ENCODE data around the gene CCBE1.
"Not testable (repeated sequence)": the region's sequence is repeated elsewhere in the genome, so short reads cannot be mapped to it uniquely, and the experiment has no call there.

Gene CCBE1

GRCh38 chr18:59714096-59714495 lies 16.9 kb upstream of the CCBE1 start:
- not testable (repeated sequence) for DNase-seq

GRCh38 chr18:59712311-59712710 lies 15.1 kb upstream of the CCBE1 start:
- DNase-seq = no peak

GRCh38 chr18:59708988-59709387 lies 11.8 kb upstream of the CCBE1 start:
- DNase-seq = no peak

GRCh38 chr18:59707306-59707705 lies 10.1 kb upstream of the CCBE1 start:
- DNase-seq = no peak

GRCh38 chr18:59706499-59706898 lies 9.3 kb upstream of the CCBE1 start:
- no peak for DNase-seq

GRCh38 chr18:59705145-59705544 lies 7.9 kb upstream of the CCBE1 start:
- no peak for DNase-seq

GRCh38 chr18:59704146-59704545 lies 6.9 kb upstream of the CCBE1 start:
- DNase-seq = no peak

GRCh38 chr18:59701272-59701671 lies 4.0 kb upstream of the CCBE1 start:
- no peak for DNase-seq

GRCh38 chr18:59700535-59700967 lies 3.3 kb upstream of the CCBE1 start:
- no peak for DNase-seq

- no peak for DNase-seq
These were observed 2.7 kb upstream of the CCBE1 start for GRCh38 chr18:59699750-59700534.

GRCh38 chr18:59699061-59699460 lies 1.8 kb upstream of the CCBE1 start:
- DNase-seq = no peak

GRCh38 chr18:59696311-59697235 lies 650 bp downstream of the CCBE1 start:
- DNase-seq = no peak

GRCh38 chr18:59695551-59695950 lies 1.7 kb downstream of the CCBE1 start:
- no peak for DNase-seq

GRCh38 chr18:59694824-59695223 lies 2.4 kb downstream of the CCBE1 start:
- DNase-seq = no peak

GRCh38 chr18:59691996-59692395 lies 5.2 kb downstream of the CCBE1 start:
- DNase-seq = no peak

- no peak for DNase-seq
These were observed 6.2 kb downstream of the CCBE1 start for GRCh38 chr18:59690996-59691395.

GRCh38 chr18:59690186-59690982 lies 6.8 kb downstream of the CCBE1 start:
- no peak for DNase-seq

- no peak for DNase-seq
These were observed 7.5 kb downstream of the CCBE1 start for GRCh38 chr18:59689756-59690155.

- no peak for DNase-seq
These were observed 11.0 kb downstream of the CCBE1 start for GRCh38 chr18:59686260-59686659.

GRCh38 chr18:59685501-59685900 lies 11.7 kb downstream of the CCBE1 start:
- DNase-seq = no peak

GRCh38 chr18:59684777-59685176 lies 12.4 kb downstream of the CCBE1 start:
- no peak for DNase-seq

- no peak for DNase-seq
These were observed 15.7 kb downstream of the CCBE1 start for GRCh38 chr18:59681521-59682004.

- no peak for DNase-seq
These were observed 16.2 kb downstream of the CCBE1 start for GRCh38 chr18:59681051-59681450.
